Embryonic facial prominence (tissue), 1 donor: ENCODE data around the gene MRGPRG.
"Not testable (repeated sequence)": the region's sequence is repeated elsewhere in the genome, so short reads cannot be mapped to it uniquely, and the experiment has no call there.

Experiments used
- DNase-seq: peaks from one replicate; pipeline ENCODE4 v3.0.0-alpha.2; 2016; ENCODE audit errors: extremely low spot score

Gene MRGPRG

GRCh38 chr11:3176487-3176886 is 42.1 kb downstream of the MRGPRG start:
- DNase-seq, result no peak

DNA sequence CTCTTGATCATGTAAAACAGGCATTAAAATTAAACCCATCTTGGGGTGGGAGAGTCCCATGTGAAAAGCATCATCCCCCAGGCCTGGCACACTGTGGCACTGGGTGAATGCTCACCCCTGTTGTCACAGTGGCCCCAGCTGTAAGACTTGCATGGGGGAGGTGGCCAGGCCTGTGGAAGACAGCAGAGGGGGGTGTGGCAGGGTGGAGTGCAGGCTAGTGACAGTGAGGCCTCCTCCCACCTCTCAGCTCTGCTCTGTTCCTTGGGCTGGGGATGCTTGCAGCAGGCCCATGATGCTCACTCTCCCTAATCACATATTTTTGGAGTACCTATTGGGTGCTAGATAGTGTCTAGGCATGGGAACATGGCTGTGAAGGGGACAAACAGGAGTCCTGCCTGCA is 43.4 kb downstream of the MRGPRG start:
- DNase-seq, result no peak

- DNase-seq, result no peak
These were observed 44.2 kb downstream of the MRGPRG start for GRCh38 chr11:3174387-3174786.

- DNase-seq, result no peak
These were observed 44.8 kb downstream of the MRGPRG start for GRCh38 chr11:3173795-3174194.

DNA sequence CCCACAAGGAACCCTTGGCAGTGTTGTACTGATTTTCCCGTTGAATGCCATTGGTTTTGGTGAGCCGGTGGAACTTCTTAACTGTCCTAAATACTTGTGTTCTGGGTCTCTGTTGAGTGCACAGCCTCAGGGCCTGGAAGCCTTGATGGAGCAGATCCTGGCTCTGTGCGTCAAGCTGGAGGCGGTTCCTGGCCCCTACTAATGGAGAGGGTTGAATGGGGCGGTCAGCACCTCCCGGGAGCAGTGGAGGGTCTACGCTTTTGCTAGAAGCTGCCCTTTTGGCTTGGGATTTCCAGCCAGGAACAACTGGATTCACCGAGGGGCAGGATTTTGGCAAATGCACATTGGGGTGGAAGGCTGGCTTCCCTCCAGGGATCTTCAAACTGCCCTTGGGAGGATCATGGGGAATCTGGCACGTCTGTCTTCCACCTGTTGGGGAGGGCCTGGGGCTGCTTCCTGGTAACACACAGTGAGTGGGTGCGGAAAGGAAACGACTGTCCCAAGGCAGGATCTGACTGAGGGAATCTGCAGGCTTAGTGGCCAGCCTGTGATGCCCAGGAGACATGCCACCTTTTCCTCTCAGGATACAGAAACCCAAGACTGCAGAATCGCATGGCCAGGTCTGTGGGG is 46.6 kb downstream of the MRGPRG start:
- DNase-seq, result no peak

GRCh38 chr11:3170756-3171650 is 47.6 kb downstream of the MRGPRG start:
- no peak for DNase-seq

DNA sequence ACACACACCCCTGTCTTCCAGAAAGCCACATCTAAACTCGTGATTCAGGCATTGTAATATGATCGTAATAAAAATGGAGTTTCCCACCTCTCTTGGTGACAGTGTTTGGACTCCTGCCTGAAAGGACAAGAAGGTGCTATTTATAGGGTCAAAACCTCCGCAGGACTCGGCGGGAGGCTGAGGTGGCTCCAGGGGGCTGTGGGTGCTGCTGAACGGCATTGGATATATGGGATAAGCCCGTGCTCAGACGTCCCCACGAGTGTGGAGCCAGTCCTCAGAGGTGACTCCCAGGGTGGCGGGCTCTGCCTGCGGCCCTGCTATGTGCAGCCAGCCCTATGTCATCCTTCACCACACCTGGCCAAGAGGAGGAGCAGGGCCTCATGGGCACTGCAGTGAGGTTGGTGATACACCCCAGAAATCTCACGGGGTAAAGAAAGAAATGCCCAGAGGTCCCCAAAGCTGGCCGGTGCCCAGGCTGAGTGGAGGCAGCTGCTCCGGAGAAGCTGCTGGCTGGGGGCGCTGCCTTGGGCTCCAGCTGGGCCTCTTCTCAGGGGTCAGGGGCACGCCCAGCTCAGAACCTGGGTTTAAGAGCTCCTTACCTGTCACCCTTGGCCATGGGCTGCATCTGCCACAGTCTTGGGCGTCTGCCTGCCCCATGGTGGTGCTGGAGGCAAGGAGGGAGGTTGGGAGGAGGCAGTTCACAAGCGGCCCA is 48.4 kb downstream of the MRGPRG start:
- no peak for DNase-seq

GRCh38 chr11:3169255-3170043 is 49.2 kb downstream of the MRGPRG start:
- no peak for DNase-seq

- not testable (repeated sequence) for DNase-seq
These were observed 49.8 kb downstream of the MRGPRG start for GRCh38 chr11:3168742-3169254.
